ENCODE measurements around the gene PAX2. TPM values are rescaled to one million over a fixed set of nuclear protein-coding genes. Genes with fewer than 3 reads are reported as not detected.
"Not testable (repeated sequence)": the region's sequence is repeated elsewhere in the genome, so short reads cannot be mapped to it uniquely, and the experiment has no call there.

The PAX2 gene
- total RNA-seq, result not detected

DNA sequence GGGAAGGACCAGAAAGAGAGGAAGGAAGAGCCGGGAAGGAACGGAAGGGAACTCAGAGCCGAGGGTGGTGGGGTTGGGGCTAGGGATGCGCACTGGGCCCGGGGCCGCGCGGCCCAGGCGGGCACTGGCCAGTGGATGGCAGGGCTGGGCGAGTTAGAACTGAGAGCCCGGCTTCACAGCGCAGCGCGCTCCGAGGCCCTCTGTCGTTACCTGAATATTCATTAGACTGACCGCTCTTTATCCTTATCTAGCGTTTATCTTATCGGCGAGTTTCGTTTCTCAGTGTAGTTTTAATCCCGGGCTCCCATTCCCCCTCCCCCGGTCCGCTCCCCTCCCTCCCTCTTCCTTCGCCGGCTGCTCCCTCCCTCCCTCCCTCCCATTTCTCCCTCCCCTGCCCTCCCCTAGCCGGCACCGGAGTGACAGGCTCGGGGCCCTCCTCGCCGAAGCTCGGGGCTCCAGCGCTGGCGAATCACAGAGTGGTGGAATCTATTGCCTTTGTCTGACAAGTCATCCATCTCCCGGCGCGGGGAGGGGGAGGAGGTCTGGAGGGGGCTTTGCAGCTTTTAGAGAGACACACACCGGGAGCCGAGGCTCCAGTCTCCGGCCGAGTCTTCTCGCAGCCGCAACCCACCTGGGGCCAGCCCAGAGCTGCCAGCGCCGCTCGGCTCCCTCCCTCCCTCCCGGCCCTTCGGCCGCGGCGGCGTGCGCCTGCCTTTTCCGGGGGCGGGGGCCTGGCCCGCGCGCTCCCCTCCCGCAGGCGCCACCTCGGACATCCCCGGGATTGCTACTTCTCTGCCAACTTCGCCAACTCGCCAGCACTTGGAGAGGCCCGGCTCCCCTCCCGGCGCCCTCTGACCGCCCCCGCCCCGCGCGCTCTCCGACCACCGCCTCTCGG lies at the start of gene PAX2:
TSS of gene PAX2 (plus strand) at position 596 of the 895 bp plus-strand sequence. CDS start 679 bp downstream, outside the sequence.
- TF ChIP-seq, protein P1, sequence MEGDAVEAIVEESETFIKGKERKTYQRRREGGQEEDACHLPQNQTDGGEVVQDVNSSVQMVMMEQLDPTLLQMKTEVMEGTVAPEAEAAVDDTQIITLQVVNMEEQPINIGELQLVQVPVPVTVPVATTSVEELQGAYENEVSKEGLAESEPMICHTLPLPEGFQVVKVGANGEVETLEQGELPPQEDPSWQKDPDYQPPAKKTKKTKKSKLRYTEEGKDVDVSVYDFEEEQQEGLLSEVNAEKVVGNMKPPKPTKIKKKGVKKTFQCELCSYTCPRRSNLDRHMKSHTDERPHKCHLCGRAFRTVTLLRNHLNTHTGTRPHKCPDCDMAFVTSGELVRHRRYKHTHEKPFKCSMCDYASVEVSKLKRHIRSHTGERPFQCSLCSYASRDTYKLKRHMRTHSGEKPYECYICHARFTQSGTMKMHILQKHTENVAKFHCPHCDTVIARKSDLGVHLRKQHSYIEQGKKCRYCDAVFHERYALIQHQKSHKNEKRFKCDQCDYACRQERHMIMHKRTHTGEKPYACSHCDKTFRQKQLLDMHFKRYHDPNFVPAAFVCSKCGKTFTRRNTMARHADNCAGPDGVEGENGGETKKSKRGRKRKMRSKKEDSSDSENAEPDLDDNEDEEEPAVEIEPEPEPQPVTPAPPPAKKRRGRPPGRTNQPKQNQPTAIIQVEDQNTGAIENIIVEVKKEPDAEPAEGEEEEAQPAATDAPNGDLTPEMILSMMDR (IDR thresholded peaks at IDR 0.05), result no peak
- no peak for TF ChIP-seq POLR2A (IDR thresholded peaks at IDR 0.05)
- Histone ChIP-seq H3K36me3 (no peaks in the 10 kb centered on the region), H3K9me3 (no peaks in the 10 kb centered on the region), H3K4me3 (replicated peaks in 1 of 3) (peak within 1 kb of the TSS in 1 of 3 donors; percentile 9), H3K4me1 (peaks cover 38 to 55% of the 10 kb centered on the region in 2 donors), H3K27ac (no peak within 1 kb of the TSS), H3K27me3 (peaks cover 88% of the 10 kb centered on the region)
- intact Hi-C loops (cut with DNase I), result no loop called here
- no peak for DNase-seq
- WGBS, 2 donors, result 1 to 3% methylated on average over 34 to 38 of the region's 75 CpGs

DNA sequence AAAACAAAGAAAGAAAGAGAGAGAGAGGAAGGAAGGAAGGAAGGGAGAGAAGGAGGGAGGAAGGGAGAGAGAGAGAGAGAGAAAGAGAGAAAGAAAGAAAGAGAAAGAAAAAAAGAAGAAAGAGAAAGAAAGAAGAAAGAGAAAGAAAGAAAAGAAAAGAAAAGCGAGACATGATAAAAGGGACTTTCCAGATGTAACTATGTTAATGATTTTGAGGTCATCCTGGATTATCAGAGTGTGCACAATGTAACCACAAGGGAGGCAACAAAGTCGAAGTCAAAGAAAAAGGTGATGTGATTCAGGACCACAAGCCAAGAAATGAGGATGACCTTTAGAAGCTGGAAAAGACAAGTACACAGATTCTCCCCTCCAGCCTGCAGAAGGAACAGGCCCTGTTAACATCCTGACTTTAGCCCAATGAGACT lies 48.9 kb upstream of the PAX2 start:
- H3K27me3 ChIP-seq, result no peaks in the 10 kb centered on the region
- no peak for DNase-seq
- H3K9me3 ChIP-seq, result no peaks in the 10 kb centered on the region
- no peak overlapping the region for H3K4me3 ChIP-seq (replicated peaks in 1 of 3)
- no peaks in the 10 kb centered on the region for H3K36me3 ChIP-seq
- intact Hi-C loops (cut with DNase I), result no loop called here
- no peak for TF ChIP-seq POLR2A (IDR thresholded peaks at IDR 0.05)
- TF ChIP-seq, protein P1 (IDR thresholded peaks at IDR 0.05), result no peak
- 77 to 79% methylated on average over 2 of the region's 2 CpGs for WGBS, 2 donors
- no peaks in the 10 kb centered on the region for H3K4me1 ChIP-seq
- H3K27ac ChIP-seq, result no peak overlapping the region

DNA sequence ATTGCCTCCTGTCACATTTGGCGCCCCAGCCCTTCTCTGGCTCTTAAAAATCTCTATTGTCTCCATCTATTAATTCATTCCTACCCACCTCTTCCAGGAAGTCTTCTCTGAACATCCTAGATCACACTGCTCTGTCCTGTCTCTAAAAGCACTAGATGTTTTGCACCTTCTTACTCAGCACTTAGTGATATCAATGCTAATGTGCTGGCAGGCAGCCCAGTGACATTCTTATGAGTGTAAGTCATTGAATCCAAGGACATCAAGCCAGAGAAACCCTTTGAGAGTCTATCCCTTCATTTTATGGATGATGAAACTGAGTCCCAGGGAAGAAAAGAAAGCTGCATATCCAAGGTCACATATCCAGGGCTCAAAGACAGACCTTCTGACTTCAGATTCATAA lies 48.3 kb upstream of the PAX2 start:
- intact Hi-C loops (cut with DNase I), result no loop called here
- peak in 1 of 2 donors; percentile 13 for DNase-seq
- H3K4me3 ChIP-seq (replicated peaks in 1 of 3), result no peak overlapping the region

GRCh38 chr10:100697631-100698030 lies 47.8 kb upstream of the PAX2 start:
- Histone ChIP-seq H3K36me3 (no peaks in the 10 kb centered on the region), H3K4me3 (replicated peaks in 1 of 3) (no peak overlapping the region), H3K27me3 (no peaks in the 10 kb centered on the region), H3K9me3 (no peaks in the 10 kb centered on the region), H3K4me1 (no peaks in the 10 kb centered on the region), H3K27ac (no peak overlapping the region)
- intact Hi-C loops (cut with DNase I), result no loop called here
- TF ChIP-seq, protein P1 (IDR thresholded peaks at IDR 0.05), result no peak
- no peak for TF ChIP-seq POLR2A (IDR thresholded peaks at IDR 0.05)
- 61 to 66% methylated on average over 4 of the region's 4 CpGs for WGBS, 2 donors
- DNase-seq, result no peak

More for the DNA sequence above, 48.3 kb upstream of the PAX2 start:
- H3K9me3 ChIP-seq, result no peaks in the 10 kb centered on the region
- 77% methylated on average over 1 of the region's 1 CpG for WGBS, 2 donors
- H3K27ac ChIP-seq, result no peak overlapping the region
- H3K27me3 ChIP-seq, result no peaks in the 10 kb centered on the region
- H3K36me3 ChIP-seq, result no peaks in the 10 kb centered on the region
- TF ChIP-seq, protein P1 (IDR thresholded peaks at IDR 0.05), result no peak
- no peaks in the 10 kb centered on the region for H3K4me1 ChIP-seq

DNA sequence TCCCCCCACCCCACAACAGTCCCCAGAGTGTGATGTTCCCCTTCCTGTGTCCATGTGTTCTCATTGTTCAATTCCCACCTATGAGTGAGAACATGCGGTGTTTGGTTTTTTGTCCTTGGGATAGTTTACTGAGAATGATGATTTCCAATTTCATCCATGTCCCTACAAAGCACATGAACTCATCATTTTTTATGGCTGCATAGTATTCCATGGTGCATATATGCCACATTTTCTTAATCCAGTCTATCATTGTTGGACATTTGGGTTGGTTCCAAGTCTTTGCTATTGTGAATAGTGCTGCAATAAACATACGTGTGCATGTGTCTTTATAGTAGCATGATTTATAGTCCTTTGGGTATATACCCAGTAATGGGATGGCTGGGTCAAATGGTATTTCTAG lies 43.7 kb upstream of the PAX2 start:
- WGBS, 2 donors, result 100% methylated on average over 1 to 2 of the region's 2 CpGs

More for the DNA sequence above, 43.7 kb upstream of the PAX2 start:
- DNase-seq; H3K4me3 ChIP-seq (replicated peaks in 1 of 3); H3K27ac ChIP-seq; H3K9me3 ChIP-seq; intact Hi-C loops (cut with DNase I); H3K36me3 ChIP-seq; H3K27me3 ChIP-seq; H3K4me1 ChIP-seq: not testable (repeated sequence)
